H1 (cell line): ENCODE results near the gene LLGL1. TPM values are rescaled to one million over a fixed set of nuclear protein-coding genes. Genes with fewer than 3 reads are reported as not detected.

Experiments
- CBX5 ChIP-seq: fragments of 300-800, 300-1000 bp; sonication (generic); IDR thresholded peaks from 2 replicates; pipeline ENCODE4 v1.7.1; 2016; ENCODE audit warnings: antibody characterized with exemption, low read length, low read depth
- CBX8 ChIP-seq: fragments of 300-800, 300-1000 bp; sonication (generic); IDR thresholded peaks from 2 replicates; pipeline ENCODE4 v1.7.1; 2016; ENCODE audit warnings: low read depth, low read length, borderline replicate concordance
- CHD2 ChIP-seq: IDR thresholded peaks from 2 replicates; pipeline ENCODE4 v1.6.1; 2012; ENCODE audit warnings: low read length, improper control_type of control experiment
- CREB1 ChIP-seq: IDR thresholded peaks from 2 replicates; pipeline ENCODE4 v1.6.1; 2012; ENCODE audit warnings: inconsistent platforms
- GABPA ChIP-seq: IDR thresholded peaks from 2 replicates; pipeline ENCODE4 v1.6.1; 2011; ENCODE audit warnings: mild to moderate bottlenecking, low read length, moderate library complexity, borderline replicate concordance; ENCODE audit not compliant: insufficient read depth
- KDM1A ChIP-seq: fragments of 200-600, 300-600 bp; sonication (generic); IDR thresholded peaks from 2 replicates; pipeline ENCODE4 v1.7.1; 2016; ENCODE audit warnings: mild to moderate bottlenecking, low read length, borderline replicate concordance
- POLR2AphosphoS5 ChIP-seq: IDR thresholded peaks from 2 replicates; pipeline ENCODE4 v1.6.1; 2011; ENCODE audit warnings: low read depth, low read length
- RAD21 ChIP-seq, 2 experiments: IDR thresholded peaks in 1 of 2; conservative IDR thresholded peaks in 1 of 2; 2 replicates each; pipeline ENCODE4 v1.6.1; 2011; ENCODE audit warnings: low read depth in 2 of 2, low read length in 2 of 2, improper control_type of control experiment in 1 of 2, inconsistent platforms in 1 of 2, mild to moderate bottlenecking in 1 of 2, moderate library complexity in 1 of 2
- RBBP5 ChIP-seq: IDR thresholded peaks from 2 replicates; pipeline ENCODE4 v1.7.1; 2012; ENCODE audit warnings: low read depth, mild to moderate bottlenecking, inconsistent platforms, low read length, moderate library complexity, borderline replicate concordance
- RNF2 ChIP-seq: fragments of 200-900, 300-1000 bp; sonication (generic); IDR thresholded peaks from 2 replicates; pipeline ENCODE4 v1.7.1; 2016; ENCODE audit warnings: borderline replicate concordance, low read depth, mild to moderate bottlenecking, antibody characterized with exemption, low read length; ENCODE audit not compliant: poor library complexity, severe bottlenecking; ENCODE audit errors: missing control alignments
- SAP30 ChIP-seq: fragments of 300-600 bp; sonication (generic); IDR thresholded peaks from 2 replicates; pipeline ENCODE4 v1.7.1; 2012; ENCODE audit warnings: low read length, moderate library complexity, mild to moderate bottlenecking, inconsistent platforms; ENCODE audit not compliant: insufficient read depth, insufficient replicate concordance
- SIX5 ChIP-seq: IDR thresholded peaks from 2 replicates; pipeline ENCODE4 v1.6.1; 2011; ENCODE audit warnings: mild to moderate bottlenecking, low read depth, low read length
- polyA plus RNA-seq, 7 experiments: library from polyadenylated mRNA; depleted of rRNA in 3 of 7; stranded (reverse) in 5 of 7; unstranded in 2 of 7; fragments of >200 nt in 5 of 7; fragments of 200-250 nt in 2 of 7; gene quantifications; 1 replicate in 5 of 7; 2 replicates in 1 of 7; 4 replicates in 1 of 7; pipeline versions ENCODE4 v1.2.1 to v1.2.3, GENCODE V29; 2011 to 2013; ENCODE audit warnings: missing spikeins in 2 of 7, mixed read lengths in 2 of 7
- total RNA-seq: library from RNA; stranded (reverse); fragmentation: NEBNext Ultra II Directional; extraction: Animal tissue kit (Norgen Biotek cat#: 25700); gene quantifications from 2 replicates; pipeline ENCODE4 v1.2.1, GENCODE V29; 2021

Gene LLGL1
- total and polyA plus RNA-seq, 2 of the 8 experiments (the other 6 are each of a cell fraction or from before 2014, with no cell fraction given), result 71.3 to 107 TPM

DNA sequence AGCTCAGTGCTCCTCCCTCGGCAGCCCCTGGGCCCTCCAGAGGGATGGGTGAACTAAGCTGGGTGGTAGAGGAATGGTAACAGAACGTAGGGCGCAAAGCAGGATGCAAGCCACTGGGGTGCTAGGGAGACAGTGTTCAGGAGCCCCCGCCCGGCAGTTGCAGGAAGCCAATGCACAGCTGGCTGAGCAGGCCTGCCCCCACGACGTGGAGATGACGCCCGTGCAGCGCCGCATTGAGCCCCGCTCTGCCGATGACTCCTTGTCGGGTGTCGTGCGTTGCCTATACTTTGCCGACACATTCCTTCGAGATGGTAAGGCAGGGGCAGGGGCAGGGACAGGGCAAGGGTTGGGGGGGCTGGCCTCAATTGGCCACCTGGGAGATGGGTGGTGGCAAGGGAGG, 12.9 kb downstream of the LLGL1 start (continued):
- TF ChIP-seq RNF2 (no peak), CHD2 (no peak), SAP30 (no peak), GABPA (no peak), KDM1A (no peak), CBX5 (no peak), RBBP5 (no peak), POLR2AphosphoS5 (no peak), CBX8 (no peak), SIX5 (no peak), CREB1 (no peak), RAD21 (IDR thresholded peaks at IDR 0.05 in 1 of 2, conservative IDR thresholded peaks at IDR 0.05 in 1 of 2; ENCODE audit: low read depth in 2 of 2, low read length in 2 of 2) (no peak)
